22Rv1 (cell line): ENCODE measurements around the gene GABARAPL2.

Experiments
- H3K27ac ChIP-seq: fragments of 450-650 bp; 2 replicates; pipeline ENCODE4 v1.5.1; 2017
- ZFX ChIP-seq: fragments of 450-650 bp; IDR thresholded peaks from 2 replicates; pipeline ENCODE4 v1.6.1; 2017; ENCODE audit warnings: antibody characterized with exemption, borderline replicate concordance
- TF ChIP-seq, protein P1 (sequence below): fragments of 450-650 bp; IDR thresholded peaks from 2 replicates; pipeline ENCODE4 v1.5.1; 2017; ENCODE audit warnings: mild to moderate bottlenecking

Gene GABARAPL2

DNA sequence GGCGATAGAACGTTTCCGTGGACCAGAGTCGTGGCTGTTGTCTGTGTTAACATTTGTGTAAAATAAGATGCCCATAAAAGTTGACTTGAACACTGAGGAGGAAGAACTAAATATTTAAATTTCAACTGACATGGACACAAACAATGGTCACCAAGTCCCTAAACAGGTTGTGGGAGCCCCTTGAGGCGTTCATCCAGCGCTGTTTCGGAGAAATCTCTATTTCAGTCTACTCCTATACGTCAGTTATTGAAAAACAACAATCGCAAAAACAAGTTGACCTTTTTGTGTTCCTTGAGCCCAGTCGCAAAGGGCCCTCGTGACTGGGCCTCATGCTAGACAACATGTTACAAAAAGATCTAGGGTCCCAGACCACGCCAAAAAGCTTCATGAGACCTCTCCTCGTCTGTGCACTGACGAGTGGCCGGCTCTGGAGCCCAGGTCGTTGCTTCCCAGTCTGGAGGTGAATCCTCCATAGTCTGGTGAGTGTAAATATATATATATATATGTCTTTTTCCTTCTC lies 9.7 kb upstream of the GABARAPL2 start:
- TF ChIP-seq, protein P1, sequence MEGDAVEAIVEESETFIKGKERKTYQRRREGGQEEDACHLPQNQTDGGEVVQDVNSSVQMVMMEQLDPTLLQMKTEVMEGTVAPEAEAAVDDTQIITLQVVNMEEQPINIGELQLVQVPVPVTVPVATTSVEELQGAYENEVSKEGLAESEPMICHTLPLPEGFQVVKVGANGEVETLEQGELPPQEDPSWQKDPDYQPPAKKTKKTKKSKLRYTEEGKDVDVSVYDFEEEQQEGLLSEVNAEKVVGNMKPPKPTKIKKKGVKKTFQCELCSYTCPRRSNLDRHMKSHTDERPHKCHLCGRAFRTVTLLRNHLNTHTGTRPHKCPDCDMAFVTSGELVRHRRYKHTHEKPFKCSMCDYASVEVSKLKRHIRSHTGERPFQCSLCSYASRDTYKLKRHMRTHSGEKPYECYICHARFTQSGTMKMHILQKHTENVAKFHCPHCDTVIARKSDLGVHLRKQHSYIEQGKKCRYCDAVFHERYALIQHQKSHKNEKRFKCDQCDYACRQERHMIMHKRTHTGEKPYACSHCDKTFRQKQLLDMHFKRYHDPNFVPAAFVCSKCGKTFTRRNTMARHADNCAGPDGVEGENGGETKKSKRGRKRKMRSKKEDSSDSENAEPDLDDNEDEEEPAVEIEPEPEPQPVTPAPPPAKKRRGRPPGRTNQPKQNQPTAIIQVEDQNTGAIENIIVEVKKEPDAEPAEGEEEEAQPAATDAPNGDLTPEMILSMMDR = no peak
- TF ChIP-seq ZFX = no peak
- H3K27ac ChIP-seq = peak overlapping the region; percentile 86

DNA sequence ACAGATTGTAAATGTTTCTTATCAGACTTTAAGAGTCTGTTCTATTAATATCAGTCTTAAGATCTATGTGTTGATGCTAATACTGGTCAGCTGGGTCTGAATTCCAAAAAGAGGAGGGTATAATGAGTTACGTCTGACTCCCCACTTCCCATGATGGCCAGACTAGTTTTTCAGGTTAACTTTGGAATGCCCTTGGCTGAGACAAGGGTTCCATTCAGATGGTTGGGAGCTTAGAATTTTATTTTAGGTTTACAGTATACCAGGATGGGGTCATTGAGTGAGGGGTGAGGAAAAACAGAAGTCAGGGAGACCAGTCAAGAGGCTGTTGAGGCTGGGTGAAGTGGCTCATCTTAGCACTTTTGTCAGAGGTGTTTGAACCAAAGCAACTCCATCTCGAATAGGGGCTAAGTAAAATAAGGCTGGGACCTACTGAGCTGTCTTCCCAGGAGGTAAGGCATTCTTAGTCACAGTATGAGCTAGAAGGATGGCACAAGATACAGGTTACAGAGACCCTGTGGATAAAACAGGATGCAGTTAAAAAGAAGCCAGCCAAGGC lies 7.3 kb upstream of the GABARAPL2 start:
- H3K27ac ChIP-seq = no peak overlapping the region; the same call in 1 of the 2 replicates
- TF ChIP-seq, protein P1 = no peak
- no peak for TF ChIP-seq ZFX

DNA sequence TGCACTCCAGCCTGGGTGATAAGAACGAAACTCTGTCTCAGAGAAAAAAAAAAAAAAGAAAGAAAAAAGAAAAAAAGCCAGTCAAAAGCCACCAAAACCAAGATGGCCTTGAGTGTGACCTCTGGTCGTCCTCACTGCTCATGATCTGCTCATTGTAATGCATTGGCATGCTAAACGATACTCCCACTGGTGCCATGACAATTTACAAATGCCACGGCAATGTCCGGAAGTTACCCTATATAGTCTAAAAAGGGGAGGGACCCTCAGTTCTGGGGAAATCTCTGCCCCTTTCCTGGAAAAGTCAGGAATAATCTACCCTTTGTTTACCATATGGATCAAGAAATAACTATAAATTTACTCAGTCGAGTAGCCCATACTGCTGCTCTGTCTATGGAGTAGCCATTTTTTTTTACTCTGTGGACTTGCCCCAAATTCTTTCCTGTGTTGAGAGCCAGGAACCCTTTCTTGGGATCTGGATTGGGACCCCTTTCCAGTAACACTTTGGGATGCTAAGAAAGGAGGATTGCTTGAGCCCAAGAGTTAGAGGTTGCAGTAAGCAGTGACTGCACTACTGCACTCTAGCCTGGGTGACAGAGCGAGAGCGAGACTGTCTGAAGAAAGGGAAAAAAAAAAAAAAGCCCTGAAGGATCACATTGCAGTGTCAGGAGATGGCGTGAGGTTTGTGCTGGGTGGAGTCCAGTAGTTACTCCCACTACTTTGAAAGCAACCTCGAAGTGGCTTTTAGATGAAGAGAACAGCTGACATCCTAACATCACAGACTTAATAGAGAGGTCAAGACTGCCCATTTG lies 6.4 kb upstream of the GABARAPL2 start:
- no peak for TF ChIP-seq ZFX
- peak overlapping the region; percentile 66 for H3K27ac ChIP-seq

DNA sequence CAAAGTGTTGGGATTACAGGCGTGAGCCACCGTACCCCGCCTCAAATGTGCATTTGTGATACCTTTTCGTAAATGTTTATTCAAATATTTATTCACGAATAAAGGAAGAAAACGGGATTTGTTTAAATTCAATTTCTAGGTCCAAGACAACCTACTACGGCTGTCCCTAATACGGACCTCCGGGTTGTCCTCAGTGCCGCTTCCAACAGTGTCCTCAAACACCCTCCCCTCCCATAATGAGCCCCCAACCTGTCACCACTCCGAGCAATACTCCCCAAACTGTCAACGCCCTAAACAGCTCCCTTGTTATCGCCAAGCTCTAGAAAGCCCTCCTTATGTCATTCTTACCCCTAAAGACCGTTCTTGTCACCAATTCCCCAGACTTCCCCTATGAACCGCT lies 539 bp upstream of the GABARAPL2 start:
- H3K27ac ChIP-seq = peak overlapping the region; percentile 41
- TF ChIP-seq, protein P1 = no peak
- no peak for TF ChIP-seq ZFX

- H3K27ac ChIP-seq = peak overlapping the region; percentile 41; the same call in 1 of the 2 replicates
- TF ChIP-seq, protein P1 = no peak
- no peak for TF ChIP-seq ZFX
These were observed 628 bp downstream of the GABARAPL2 start for GRCh38 chr16:75566758-75567255.

DNA sequence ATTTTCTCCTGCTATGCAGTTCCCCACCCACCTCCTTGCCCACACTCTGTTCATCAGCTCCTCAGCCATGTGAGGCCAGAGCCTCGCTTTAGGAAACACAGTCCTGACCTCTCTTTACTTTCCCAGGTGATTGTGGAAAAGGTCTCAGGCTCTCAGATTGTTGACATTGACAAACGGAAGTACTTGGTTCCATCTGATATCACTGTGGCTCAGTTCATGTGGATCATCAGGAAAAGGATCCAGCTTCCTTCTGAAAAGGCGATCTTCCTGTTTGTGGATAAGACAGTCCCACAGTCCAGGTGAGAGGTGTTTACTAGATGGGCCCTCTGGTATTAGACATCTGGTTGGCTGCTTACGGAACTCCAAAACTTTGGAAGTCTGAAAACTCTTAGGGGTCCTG lies 1.7 kb downstream of the GABARAPL2 start:
- TF ChIP-seq ZFX = no peak
- TF ChIP-seq, protein P1 = no peak
- no peak overlapping the region for H3K27ac ChIP-seq

- H3K27ac ChIP-seq = no peak overlapping the region
- TF ChIP-seq, protein P1 = no peak
- TF ChIP-seq ZFX = no peak
These were observed 4.4 kb downstream of the GABARAPL2 start for GRCh38 chr16:75570396-75571065.
